HG02623 (cell line): ENCODE data around the gene ATP6V0E2.
"Not testable (repeated sequence)": the region's sequence is repeated elsewhere in the genome, so short reads cannot be mapped to it uniquely, and the experiment has no call there.

Experiments used
- ATAC-seq: cut with Tn5 transposase; IDR thresholded peaks from one replicate; pipeline ENCODE4 v1.9.1; 2021; ENCODE audit warnings: moderate library complexity; ENCODE audit not compliant: unreplicated experiment

Gene ATP6V0E2

GRCh38 chr7:149910219-149910618 is 36.5 kb downstream of the ATP6V0E2 start:
- ATAC-seq, result not testable (repeated sequence)

GRCh38 chr7:149912126-149912525 is 38.4 kb downstream of the ATP6V0E2 start:
- not testable (repeated sequence) for ATAC-seq

GRCh38 chr7:149926414-149926813 is 52.6 kb downstream of the ATP6V0E2 start:
- ATAC-seq, result not testable (repeated sequence)
